ENCODE data around the gene SERPINA6. TPM values are rescaled to one million over a fixed set of nuclear protein-coding genes. Genes with fewer than 3 reads are reported as not detected.
"Not testable (repeated sequence)": the region's sequence is repeated elsewhere in the genome, so short reads cannot be mapped to it uniquely, and the experiment has no call there.

SERPINA6 gene, protein sequence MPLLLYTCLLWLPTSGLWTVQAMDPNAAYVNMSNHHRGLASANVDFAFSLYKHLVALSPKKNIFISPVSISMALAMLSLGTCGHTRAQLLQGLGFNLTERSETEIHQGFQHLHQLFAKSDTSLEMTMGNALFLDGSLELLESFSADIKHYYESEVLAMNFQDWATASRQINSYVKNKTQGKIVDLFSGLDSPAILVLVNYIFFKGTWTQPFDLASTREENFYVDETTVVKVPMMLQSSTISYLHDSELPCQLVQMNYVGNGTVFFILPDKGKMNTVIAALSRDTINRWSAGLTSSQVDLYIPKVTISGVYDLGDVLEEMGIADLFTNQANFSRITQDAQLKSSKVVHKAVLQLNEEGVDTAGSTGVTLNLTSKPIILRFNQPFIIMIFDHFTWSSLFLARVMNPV
- total RNA-seq (not detected in 2 replicates), polyA plus RNA-seq (0.11 TPM in 1 of 2 replicates, not detected in the other)

GRCh38 chr14:94322648-94323570, at the start of gene SERPINA6:
Gene SERPINA6 (minus strand): TSS chr14:94323336. CDS start chr14:94314648, 8,688 bp downstream.
- Histone ChIP-seq H3K4me1 (ENCODE audit: low read depth) (no peaks in the 10 kb centered on the region), H3K9me3 (ENCODE audit: low read depth) (no peaks in the 10 kb centered on the region), H3K36me3 (no peaks in the 10 kb centered on the region), H3K27me3 (no peaks in the 10 kb centered on the region), H3K27ac (no peak within 1 kb of the TSS), H3K4me3 (no peak within 1 kb of the TSS)
- TF ChIP-seq, protein P1, sequence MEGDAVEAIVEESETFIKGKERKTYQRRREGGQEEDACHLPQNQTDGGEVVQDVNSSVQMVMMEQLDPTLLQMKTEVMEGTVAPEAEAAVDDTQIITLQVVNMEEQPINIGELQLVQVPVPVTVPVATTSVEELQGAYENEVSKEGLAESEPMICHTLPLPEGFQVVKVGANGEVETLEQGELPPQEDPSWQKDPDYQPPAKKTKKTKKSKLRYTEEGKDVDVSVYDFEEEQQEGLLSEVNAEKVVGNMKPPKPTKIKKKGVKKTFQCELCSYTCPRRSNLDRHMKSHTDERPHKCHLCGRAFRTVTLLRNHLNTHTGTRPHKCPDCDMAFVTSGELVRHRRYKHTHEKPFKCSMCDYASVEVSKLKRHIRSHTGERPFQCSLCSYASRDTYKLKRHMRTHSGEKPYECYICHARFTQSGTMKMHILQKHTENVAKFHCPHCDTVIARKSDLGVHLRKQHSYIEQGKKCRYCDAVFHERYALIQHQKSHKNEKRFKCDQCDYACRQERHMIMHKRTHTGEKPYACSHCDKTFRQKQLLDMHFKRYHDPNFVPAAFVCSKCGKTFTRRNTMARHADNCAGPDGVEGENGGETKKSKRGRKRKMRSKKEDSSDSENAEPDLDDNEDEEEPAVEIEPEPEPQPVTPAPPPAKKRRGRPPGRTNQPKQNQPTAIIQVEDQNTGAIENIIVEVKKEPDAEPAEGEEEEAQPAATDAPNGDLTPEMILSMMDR (IDR thresholded peaks at IDR 0.05; ENCODE audit: low read depth, low read length), result no peak
- peak in 1 of 2 donors; percentile 45 for DNase-seq (ENCODE audit: low read depth in 1 of 2, low spot score in 1 of 2)

GRCh38 chr14:94372021-94372605, 49.0 kb upstream of the SERPINA6 start:
- Histone ChIP-seq H3K27ac (no peak overlapping the region), H3K4me1 (ENCODE audit: low read depth) (no peaks in the 10 kb centered on the region), H3K4me3 (no peak overlapping the region), H3K9me3 (ENCODE audit: low read depth) (no peaks in the 10 kb centered on the region), H3K27me3 (no peaks in the 10 kb centered on the region), H3K36me3 (no peaks in the 10 kb centered on the region)
- DNase-seq (ENCODE audit: low read depth in 1 of 2, low spot score in 1 of 2), result no peak
- TF ChIP-seq, protein P1 (IDR thresholded peaks at IDR 0.05; ENCODE audit: low read depth, low read length), result no peak

DNA sequence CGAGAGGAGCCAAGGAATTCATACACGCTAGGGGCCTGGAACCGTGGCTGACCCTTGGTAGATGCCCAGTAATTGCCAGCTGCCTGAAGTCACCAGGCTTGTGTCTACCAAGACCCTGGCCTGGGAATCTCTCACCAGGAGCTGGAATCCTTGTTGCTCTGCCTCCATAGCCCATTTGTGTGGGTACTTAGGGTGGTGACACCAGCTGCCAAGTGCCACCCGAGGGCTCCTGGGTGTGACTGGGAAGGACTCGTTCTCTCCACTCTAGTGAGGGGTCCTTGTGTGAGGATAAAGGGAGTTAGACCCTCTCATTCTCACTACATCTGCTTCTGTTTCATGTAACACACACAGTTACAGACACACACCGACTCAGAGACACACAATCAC, 47.4 kb upstream of the SERPINA6 start:
- TF ChIP-seq, protein P1 (IDR thresholded peaks at IDR 0.05; ENCODE audit: low read depth, low read length), result no peak

GRCh38 chr14:94369766-94370523, 46.8 kb upstream of the SERPINA6 start:
- H3K27me3 ChIP-seq; H3K4me3 ChIP-seq; H3K4me1 ChIP-seq (ENCODE audit: low read depth); H3K27ac ChIP-seq; H3K36me3 ChIP-seq; H3K9me3 ChIP-seq (ENCODE audit: low read depth); DNase-seq (ENCODE audit: low read depth in 1 of 2, low spot score in 1 of 2): not testable (repeated sequence)

More for the DNA sequence above, 47.4 kb upstream of the SERPINA6 start:
- no peaks in the 10 kb centered on the region for H3K36me3 ChIP-seq
- H3K9me3 ChIP-seq (ENCODE audit: low read depth), result no peaks in the 10 kb centered on the region
- H3K27me3 ChIP-seq, result no peaks in the 10 kb centered on the region
- H3K4me3 ChIP-seq, result no peak overlapping the region
- H3K4me1 ChIP-seq (ENCODE audit: low read depth), result no peaks in the 10 kb centered on the region
- no peak for DNase-seq (ENCODE audit: low read depth in 1 of 2, low spot score in 1 of 2)
- H3K27ac ChIP-seq, result no peak overlapping the region

DNA sequence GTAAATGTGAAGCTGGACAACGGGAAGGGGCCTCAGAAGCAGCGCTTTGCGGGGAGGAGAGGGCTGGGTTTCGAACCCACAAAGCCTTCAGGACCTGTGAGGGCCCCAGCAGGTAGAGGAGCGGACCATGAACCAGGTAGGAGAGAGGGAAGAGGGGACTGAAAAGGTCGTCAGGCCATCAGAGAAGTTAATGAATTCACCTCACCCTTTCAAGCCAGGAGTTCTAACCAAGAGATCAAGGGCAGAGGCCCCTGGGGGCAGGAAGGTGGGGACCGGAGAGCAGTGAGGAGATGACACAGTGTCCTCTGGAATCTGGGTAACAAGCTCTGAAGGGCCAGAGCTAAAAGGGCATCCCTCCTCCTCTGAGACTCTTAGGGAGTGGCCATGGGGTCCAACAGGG, 45.8 kb upstream of the SERPINA6 start:
- Histone ChIP-seq H3K4me1 (ENCODE audit: low read depth) (no peaks in the 10 kb centered on the region), H3K9me3 (ENCODE audit: low read depth) (no peaks in the 10 kb centered on the region), H3K27ac (no peak overlapping the region), H3K4me3 (no peak overlapping the region), H3K27me3 (no peaks in the 10 kb centered on the region), H3K36me3 (no peaks in the 10 kb centered on the region)
- TF ChIP-seq, protein P1 (IDR thresholded peaks at IDR 0.05; ENCODE audit: low read depth, low read length), result no peak
- DNase-seq (ENCODE audit: low read depth in 1 of 2, low spot score in 1 of 2), result no peak
